Mesenchymal stem cell (in vitro differentiated cells and primary cell): ENCODE measurements around the gene EEPD1.

Experiments
- DNase-seq: peaks from one replicate; pipeline ENCODE4 v3.0.0-alpha.2; 2013
- H2AFZ ChIP-seq: one replicate; pipeline ENCODE4 v1.6.1; 2013; ENCODE audit warnings: low read depth, mild to moderate bottlenecking, control low read depth, inconsistent platforms, low read length, moderate library complexity
- H2AK5ac ChIP-seq: 2 replicates; pipeline ENCODE4 v1.6.1; 2013; ENCODE audit warnings: low read length, moderate library complexity, mild to moderate bottlenecking, inconsistent platforms; ENCODE audit not compliant: severe bottlenecking
- H2BK120ac ChIP-seq: one replicate; pipeline ENCODE4 v1.6.1; 2013; ENCODE audit warnings: low read depth, mild to moderate bottlenecking, inconsistent platforms, low read length, moderate library complexity
- H2BK12ac ChIP-seq, 2 experiments: one replicate each; pipeline ENCODE4 v1.6.1; 2013; ENCODE audit warnings: inconsistent platforms in 2 of 2, low read length in 2 of 2, mild to moderate bottlenecking in 2 of 2, moderate library complexity in 2 of 2, control low read depth in 1 of 2
- H2BK15ac ChIP-seq: one replicate; pipeline ENCODE4 v1.6.1; 2013; ENCODE audit warnings: mild to moderate bottlenecking, low read depth, inconsistent platforms; ENCODE audit not compliant: poor library complexity, severe bottlenecking
- H2BK5ac ChIP-seq: 2 replicates; pipeline ENCODE4 v1.6.1; 2013; ENCODE audit warnings: low read depth, mild to moderate bottlenecking, low read length, control low read depth, inconsistent platforms; ENCODE audit not compliant: poor library complexity, severe bottlenecking
- H3K14ac ChIP-seq, 2 experiments: one replicate each; pipeline ENCODE4 v1.6.1; 2013; ENCODE audit warnings: inconsistent platforms in 2 of 2, low read length in 2 of 2, control low read depth in 1 of 2, mild to moderate bottlenecking in 1 of 2, moderate library complexity in 1 of 2
- H3K18ac ChIP-seq, 2 experiments: one replicate each; pipeline ENCODE4 v1.6.1; 2013; ENCODE audit warnings: inconsistent platforms in 2 of 2, low read length in 2 of 2, control low read depth in 1 of 2, low read depth in 1 of 2, mild to moderate bottlenecking in 1 of 2
- H3K23ac ChIP-seq, 2 experiments: one replicate each; pipeline ENCODE4 v1.6.1; 2013; ENCODE audit warnings: inconsistent platforms in 2 of 2, low read length in 2 of 2, mild to moderate bottlenecking in 2 of 2, moderate library complexity in 2 of 2, control low read depth in 1 of 2
- H3K27ac ChIP-seq: 2 replicates; pipeline ENCODE4 v1.5.1; 2013; ENCODE audit warnings: mild to moderate bottlenecking, moderate library complexity, low read length, control low read depth, inconsistent platforms; ENCODE audit not compliant: poor library complexity, severe bottlenecking
- H3K27me3 ChIP-seq, 2 experiments: 2 replicates each; pipeline versions ENCODE4 v1.6.1 to v1.7.0; 2013; ENCODE audit warnings: low read length in 2 of 2, mild to moderate bottlenecking in 2 of 2, moderate library complexity in 2 of 2, control low read depth in 1 of 2, inconsistent platforms in 1 of 2; ENCODE audit not compliant: control insufficient read depth in 1 of 2, insufficient read depth in 1 of 2
- H3K36me3 ChIP-seq, 2 experiments: 2 replicates each; pipeline versions ENCODE4 v1.6.1 to v1.7.0; 2013; ENCODE audit warnings: low read length in 2 of 2, control low read depth in 1 of 2, inconsistent platforms in 1 of 2, low read depth in 1 of 2, mild to moderate bottlenecking in 1 of 2; ENCODE audit not compliant: insufficient read depth in 2 of 2, control insufficient read depth in 1 of 2
- H3K4ac ChIP-seq, 2 experiments: one replicate each; pipeline ENCODE4 v1.6.1; 2013; ENCODE audit warnings: inconsistent platforms in 2 of 2, low read length in 2 of 2, mild to moderate bottlenecking in 2 of 2, moderate library complexity in 2 of 2, control low read depth in 1 of 2, low read depth in 1 of 2
- H3K4me1 ChIP-seq: 2 replicates; pipeline ENCODE4 v1.6.1; 2013; ENCODE audit warnings: low read depth, low read length, control low read depth; ENCODE audit not compliant: control insufficient read depth, insufficient read depth
- H3K4me2 ChIP-seq: 2 replicates; pipeline ENCODE4 v1.6.1; 2013; ENCODE audit warnings: low read length, mild to moderate bottlenecking, inconsistent platforms; ENCODE audit not compliant: poor library complexity, severe bottlenecking
- H3K4me3 ChIP-seq, 2 experiments: 2 replicates each; pipeline versions ENCODE4 v1.5.1 to v1.7.0; 2013; ENCODE audit warnings: low read length in 2 of 2, mild to moderate bottlenecking in 2 of 2, control low read depth in 1 of 2, low read depth in 1 of 2; ENCODE audit not compliant: insufficient read depth in 1 of 2
- H3K79me1 ChIP-seq: replicated peaks from 2 replicates; pipeline ENCODE4 v1.6.1; 2013; ENCODE audit warnings: mild to moderate bottlenecking, control low read depth, low read length, inconsistent platforms; ENCODE audit not compliant: poor library complexity, severe bottlenecking
- H3K9ac ChIP-seq: 2 replicates; pipeline ENCODE4 v1.7.0; 2013; ENCODE audit warnings: mild to moderate bottlenecking, low read length, moderate library complexity
- H3K9me3 ChIP-seq: 2 replicates; pipeline ENCODE4 v1.7.0; 2013; ENCODE audit warnings: mild to moderate bottlenecking, low read length; ENCODE audit not compliant: control insufficient read depth
- H4K8ac ChIP-seq: one replicate; pipeline ENCODE4 v1.6.1; 2013; ENCODE audit warnings: inconsistent platforms, mild to moderate bottlenecking, low read length, moderate library complexity
- H4K91ac ChIP-seq: one replicate; pipeline ENCODE4 v1.6.1; 2013; ENCODE audit warnings: mild to moderate bottlenecking, low read length, inconsistent platforms
- whole genome bisulfite sequencing: methylation state at CpG from one replicate; pipeline ENCODE4 v1.1.7; 2013; ENCODE audit warnings: mixed read lengths; 5-methylcytosine and 5-hydroxymethylcytosine counted together

EEPD1 gene

DNA sequence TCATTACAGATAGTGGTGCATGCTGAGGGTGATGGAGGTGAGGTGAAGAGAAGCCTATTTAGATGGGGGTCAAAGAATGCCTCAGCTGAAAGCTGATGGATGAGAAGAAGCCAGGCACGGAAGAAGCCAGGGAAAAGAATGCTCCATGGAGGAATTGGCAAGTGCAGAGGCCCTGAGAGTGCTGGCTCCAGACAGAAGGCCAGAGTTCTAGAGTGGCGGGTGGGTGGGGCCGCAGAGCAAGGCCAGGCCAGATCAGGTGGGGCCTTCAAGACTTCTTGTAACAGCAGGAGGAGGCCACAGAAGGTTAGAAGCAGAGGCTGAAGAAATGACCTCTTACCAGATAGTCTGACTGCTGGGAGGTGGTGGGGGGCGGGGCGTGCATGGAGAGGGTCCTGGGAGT lies 7.3 kb downstream of the EEPD1 start:
- H3K79me1 ChIP-seq, result no peaks in the 10 kb centered on the region
- H2BK120ac ChIP-seq, result no peak overlapping the region
- no peak overlapping the region for H2AK5ac ChIP-seq
- H3K4me3 ChIP-seq, result no peak overlapping the region
- no peak overlapping the region for H2BK5ac ChIP-seq
- H2BK15ac ChIP-seq, result no peak overlapping the region
- no peak overlapping the region for H4K91ac ChIP-seq
- peaks cover 0 to 7% of the 10 kb centered on the region in 2 experiments for H3K36me3 ChIP-seq
- peaks cover 6% of the 10 kb centered on the region for H3K4me1 ChIP-seq
- no peak overlapping the region for H3K14ac ChIP-seq
- no peak overlapping the region for H3K27ac ChIP-seq
- H3K9ac ChIP-seq, result no peak overlapping the region
- no peak overlapping the region for H4K8ac ChIP-seq
- no peak overlapping the region for H3K4me2 ChIP-seq
- no peak overlapping the region for H3K23ac ChIP-seq
- no peak overlapping the region for H2BK12ac ChIP-seq
- DNase-seq, result no peak
- no peak overlapping the region for H3K4ac ChIP-seq
- H3K27me3 ChIP-seq, result no peaks in the 10 kb centered on the region
- no peaks in the 10 kb centered on the region for H3K9me3 ChIP-seq
- H3K18ac ChIP-seq, result no peak overlapping the region
- H2AFZ ChIP-seq, result no peak overlapping the region
- 94% methylated on average over 4 of the region's 5 CpGs for WGBS

DNA sequence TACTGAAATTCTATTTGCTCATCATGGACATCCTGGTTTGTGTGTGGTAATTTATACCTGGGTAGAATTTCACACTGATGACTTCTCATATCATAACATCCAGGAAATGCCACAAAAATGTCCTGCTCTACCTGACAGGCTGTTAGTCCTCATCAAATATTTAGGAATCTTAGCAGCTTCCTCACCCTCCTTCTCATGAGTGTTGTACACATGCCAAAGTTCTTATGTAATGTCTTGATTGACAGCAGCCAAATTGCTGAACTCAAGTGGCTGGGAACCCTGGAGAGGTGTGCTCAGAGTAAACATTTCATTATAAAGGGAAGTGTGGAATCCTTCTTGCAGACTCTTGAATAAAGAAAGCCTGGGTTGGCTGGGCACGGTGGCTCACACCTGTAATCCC lies 8.9 kb downstream of the EEPD1 start:
- H2BK15ac ChIP-seq, result no peak overlapping the region
- H3K23ac ChIP-seq, result no peak overlapping the region
- H3K4me1 ChIP-seq, result no peaks in the 10 kb centered on the region
- no peak overlapping the region for H2BK12ac ChIP-seq
- H3K27me3 ChIP-seq, result no peaks in the 10 kb centered on the region
- H4K91ac ChIP-seq, result no peak overlapping the region
- H3K36me3 ChIP-seq, result peaks cover 0 to 6% of the 10 kb centered on the region in 2 experiments
- no peak overlapping the region for H3K9ac ChIP-seq
- no peaks in the 10 kb centered on the region for H3K9me3 ChIP-seq
- H3K18ac ChIP-seq, result no peak overlapping the region
- H3K27ac ChIP-seq, result no peak overlapping the region
- H3K14ac ChIP-seq, result no peak overlapping the region
- H2AK5ac ChIP-seq, result no peak overlapping the region
- no peak overlapping the region for H4K8ac ChIP-seq
- no peak overlapping the region for H3K4ac ChIP-seq
- 100% methylated on average over 1 of the region's 1 CpG for WGBS
- H3K4me3 ChIP-seq, result no peak overlapping the region
- no peak overlapping the region for H2AFZ ChIP-seq
- no peak overlapping the region for H3K4me2 ChIP-seq
- H2BK120ac ChIP-seq, result no peak overlapping the region
- no peak overlapping the region for H2BK5ac ChIP-seq
- no peak for DNase-seq
- no peaks in the 10 kb centered on the region for H3K79me1 ChIP-seq

DNA sequence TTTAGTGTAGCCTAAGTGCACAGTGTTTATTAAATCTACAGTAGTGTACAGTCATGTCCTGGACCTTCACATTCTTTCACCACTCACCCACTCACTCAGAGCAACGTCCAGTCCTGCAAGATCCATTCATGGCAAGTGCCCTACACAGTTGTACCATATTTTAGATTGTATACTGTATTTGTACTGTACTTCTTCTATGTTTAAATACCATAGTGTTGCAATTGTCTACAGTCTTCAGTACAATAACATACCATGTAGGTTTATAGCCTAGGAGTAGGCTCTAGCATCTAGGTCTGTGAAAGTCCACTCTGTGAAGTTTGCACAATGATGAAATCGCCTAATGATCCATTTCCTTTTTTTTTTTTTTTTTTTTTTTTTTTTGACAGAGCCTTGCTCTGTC lies 12.0 kb downstream of the EEPD1 start:
- H4K91ac ChIP-seq, result no peak overlapping the region
- H3K4ac ChIP-seq, result no peak overlapping the region
- H2AFZ ChIP-seq, result no peak overlapping the region
- no peak overlapping the region for H3K9ac ChIP-seq
- no peak overlapping the region for H2BK12ac ChIP-seq
- no peak overlapping the region for H3K4me3 ChIP-seq
- no peak overlapping the region for H2BK5ac ChIP-seq
- H2BK15ac ChIP-seq, result no peak overlapping the region
- no peaks in the 10 kb centered on the region for H3K79me1 ChIP-seq
- peaks cover 2% of the 10 kb centered on the region for H3K4me1 ChIP-seq
- H3K4me2 ChIP-seq, result no peak overlapping the region
- H3K23ac ChIP-seq, result no peak overlapping the region
- no peaks in the 10 kb centered on the region for H3K9me3 ChIP-seq
- H3K27ac ChIP-seq, result no peak overlapping the region
- 79% methylated on average over 1 of the region's 2 CpGs for WGBS
- H2AK5ac ChIP-seq, result no peak overlapping the region
- no peak overlapping the region for H3K18ac ChIP-seq
- no peaks in the 10 kb centered on the region for H3K36me3 ChIP-seq
- H3K27me3 ChIP-seq, result no peaks in the 10 kb centered on the region
- DNase-seq, result peak; percentile 47
- no peak overlapping the region for H4K8ac ChIP-seq
- H3K14ac ChIP-seq, result no peak overlapping the region
- H2BK120ac ChIP-seq, result no peak overlapping the region

DNA sequence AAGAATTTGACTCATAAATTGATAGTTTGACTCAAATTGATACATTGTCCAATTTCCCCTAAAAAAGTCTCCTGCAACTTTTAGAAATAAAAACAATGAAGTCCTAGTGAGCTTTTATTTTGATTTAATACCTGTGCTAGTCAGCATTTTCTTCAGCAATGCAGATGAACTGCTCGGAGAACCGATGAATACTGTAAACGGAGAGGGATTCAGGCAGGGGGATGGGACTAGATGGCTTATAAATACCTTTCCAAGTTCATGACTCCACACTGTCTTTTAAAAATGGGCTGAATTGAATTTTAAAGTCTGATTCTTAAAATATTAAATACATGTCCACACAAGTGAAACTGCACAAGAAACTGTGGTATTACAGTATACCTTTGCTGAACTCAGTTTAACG lies 12.7 kb downstream of the EEPD1 start:
- Histone ChIP-seq H2AK5ac (no peak overlapping the region), H3K4me2 (no peak overlapping the region), H3K4me1 (peaks cover 2% of the 10 kb centered on the region), H3K79me1 (no peaks in the 10 kb centered on the region), H2BK15ac (no peak overlapping the region), H4K91ac (no peak overlapping the region), H3K27ac (no peak overlapping the region), H2BK120ac (no peak overlapping the region), H3K14ac (no peak overlapping the region), H3K9me3 (no peaks in the 10 kb centered on the region), H3K18ac (no peak overlapping the region), H4K8ac (no peak overlapping the region), H3K9ac (no peak overlapping the region), H3K4me3 (no peak overlapping the region), H2AFZ (no peak overlapping the region), H3K23ac (no peak overlapping the region), H2BK5ac (no peak overlapping the region), H3K4ac (no peak overlapping the region), H3K36me3 (no peaks in the 10 kb centered on the region), H3K27me3 (no peaks in the 10 kb centered on the region), H2BK12ac (no peak overlapping the region)
- 95% methylated on average over 4 of the region's 4 CpGs for WGBS
- no peak for DNase-seq
